GM12878 (cell line): ENCODE results near the gene KMT2E. TPM values are rescaled to one million over a fixed set of nuclear protein-coding genes. Genes with fewer than 3 reads are reported as not detected.

Experiments used
- ATAC-seq: fragments of 200-7000 bp; cut with Tn5 transposase; 3 replicates; pipeline ENCODE4 v1.9.1; 2020; ENCODE audit warnings: mild to moderate bottlenecking, moderate library complexity
- BruUV-seq: library from RNA; stranded (reverse); fragments of 400-500 nt; replicated peaks from 2 replicates; lab custom pipeline; 2021; lab: Mats Ljungman, UMichigan
- CTCF ChIA-PET: fragments of 300-600 bp; sonication (Branson Sonifier 250); formaldehyde crosslinking; extraction: SDS; loops from one replicate; lab custom pipeline; 2021; ENCODE audit warnings: inconsistent platforms; lab: Yijun Ruan, JAX
- POLR2A ChIA-PET: fragments of 350-600 bp; formaldehyde crosslinking; extraction: SDS; loops from one replicate; lab custom pipeline; 2021; ENCODE audit warnings: inconsistent platforms; lab: Charles Lee
- RAD21 ChIA-PET: fragments of 300-600 bp; sonication (Branson Sonifier 250); formaldehyde crosslinking; loops from one replicate; lab custom pipeline; 2023; ENCODE audit warnings: antibody characterized with exemption; ENCODE audit not compliant: unreplicated experiment; lab: Charles Lee
- SMC1A ChIA-PET: fragments of 300-600 bp; sonication (Branson Sonifier 250); formaldehyde crosslinking; loops from one replicate; lab custom pipeline; 2023; ENCODE audit not compliant: unreplicated experiment, uncharacterized antibody; lab: Charles Lee
- DNase-seq: peaks from one replicate; pipeline ENCODE4 v3.0.0-alpha.2; 2011; ENCODE audit warnings: low read depth, low spot score
- FAIRE-seq: peaks from 3 replicates; lab custom pipeline; 2011; peaks lifted over from hg19 to GRCh38; lab: Jason Lieb, UNC
- H2AFZ ChIP-seq: 2 replicates; pipeline ENCODE4 v1.6.0; 2011; ENCODE audit warnings: low read depth, low read length, control low read depth; ENCODE audit not compliant: control insufficient read depth
- H3K27ac ChIP-seq: 2 replicates; pipeline ENCODE4 v1.5.1; 2011; ENCODE audit warnings: control low read depth; ENCODE audit not compliant: control insufficient read depth, insufficient read depth
- H3K27me3 ChIP-seq, 2 experiments: replicated peaks in 1 of 2; 2 replicates each; pipeline versions ENCODE4 v1.6.0 to v1.6.1; 2011; ENCODE audit warnings: low read length in 1 of 2; ENCODE audit not compliant: control insufficient read depth in 2 of 2, insufficient read depth in 2 of 2
- H3K36me3 ChIP-seq, 2 experiments: 2 replicates each; pipeline ENCODE4 v1.5.1; 2011; ENCODE audit warnings: low read length in 1 of 2; ENCODE audit not compliant: control insufficient read depth in 2 of 2, insufficient read depth in 2 of 2
- H3K4me1 ChIP-seq: 2 replicates; pipeline ENCODE4 v1.6.1; 2011; ENCODE audit warnings: mild to moderate bottlenecking, low read length, moderate library complexity, mixed read lengths; ENCODE audit not compliant: control insufficient read depth, insufficient read depth
- H3K4me2 ChIP-seq: 2 replicates; pipeline ENCODE4 v1.6.0; 2011; ENCODE audit warnings: control low read depth; ENCODE audit not compliant: control insufficient read depth, insufficient read depth
- H3K4me3 ChIP-seq: fragments of 200-600 bp; sonication (generic); 2 replicates; pipeline ENCODE4 v1.5.1; 2016
- H3K79me2 ChIP-seq: 2 replicates; pipeline ENCODE4 v1.6.0; 2011; ENCODE audit warnings: low read length; ENCODE audit not compliant: control insufficient read depth, insufficient read depth
- H3K9ac ChIP-seq: 2 replicates; pipeline ENCODE4 v1.8.0; 2011; ENCODE audit warnings: low read length, control low read depth, mixed read lengths; ENCODE audit not compliant: control insufficient read depth, insufficient read depth
- H3K9me3 ChIP-seq: replicated peaks from 3 replicates; pipeline ENCODE4 v1.5.1; 2011; ENCODE audit warnings: mild to moderate bottlenecking, low read length; ENCODE audit not compliant: control insufficient read depth, insufficient read depth
- H4K20me1 ChIP-seq: 2 replicates; pipeline ENCODE4 v1.6.0; 2011; ENCODE audit not compliant: control insufficient read depth, insufficient read depth
- ATF7 ChIP-seq: fragments of 450-650 bp; IDR thresholded peaks from 2 replicates; pipeline ENCODE4 v1.6.1; 2016; ENCODE audit warnings: low read depth, mild to moderate bottlenecking
- MYB ChIP-seq: fragments of 150-350 bp; IDR thresholded peaks from 2 replicates; pipeline ENCODE4 v1.6.1; 2014; ENCODE audit warnings: mild to moderate bottlenecking, low read depth, low read length, borderline replicate concordance
- NFXL1 ChIP-seq: fragments of 450-650 bp; IDR thresholded peaks from 2 replicates; pipeline ENCODE4 v1.6.1; 2017; ENCODE audit warnings: antibody characterized with exemption, mild to moderate bottlenecking, borderline replicate concordance
- NFYA ChIP-seq: IDR thresholded peaks from 2 replicates; pipeline ENCODE4 v1.6.1; 2011; ENCODE audit warnings: low read depth, mild to moderate bottlenecking, low read length, improper control_type of control experiment, borderline replicate concordance
- NFYB ChIP-seq: IDR thresholded peaks from 2 replicates; pipeline ENCODE4 v1.6.1; 2011; ENCODE audit warnings: low read depth, mild to moderate bottlenecking, low read length, improper control_type of control experiment, moderate library complexity; ENCODE audit not compliant: insufficient read depth
- RAD51 ChIP-seq: fragments of 450-650 bp; IDR thresholded peaks from 2 replicates; pipeline ENCODE4 v1.6.1; 2016; ENCODE audit warnings: moderate library complexity, mild to moderate bottlenecking, inconsistent platforms
- RELA ChIP-seq: fragments of 450-650 bp; IDR thresholded peaks from 2 replicates; pipeline ENCODE4 v1.8.0; 2014; ENCODE audit warnings: borderline replicate concordance; ENCODE audit not compliant: partially characterized antibody
- STAT3 ChIP-seq: IDR thresholded peaks from 2 replicates; pipeline ENCODE4 v1.6.1; 2011; ENCODE audit warnings: low read depth, low read length, improper control_type of control experiment
- TAF1 ChIP-seq: IDR thresholded peaks from 2 replicates; pipeline ENCODE4 v1.6.1; 2011; ENCODE audit warnings: mild to moderate bottlenecking, low read depth, low read length, borderline replicate concordance
- WRNIP1 ChIP-seq: IDR thresholded peaks from 2 replicates; pipeline ENCODE4 v1.6.1; 2011; ENCODE audit warnings: low read depth, low read length, improper control_type of control experiment, borderline replicate concordance
- ZNF274 ChIP-seq: IDR thresholded peaks from one replicate; pipeline ENCODE4 v1.8.0; 2011; ENCODE audit not compliant: insufficient read length, insufficient read depth
- WGBS: methylation state at CpG from one replicate; pipeline ENCODE4 v1.1.6; 2016; ENCODE audit warnings: low lambda C conversion rate; ENCODE audit not compliant: insufficient replicate concordance, insufficient coverage; ENCODE audit errors: missing lambda C conversion rate; 5-methylcytosine and 5-hydroxymethylcytosine counted together
- in situ Hi-C: fragments of 300-500 bp; cut with MboI; formaldehyde crosslinking; loops from 9 replicates; pipeline ENCODE4 v1.14.3; 2018; ENCODE audit warnings: mixed read lengths
- intact Hi-C: fragments of 100-400 bp; cut with micrococcal nuclease; formaldehyde crosslinking; loops from one replicate; pipeline ENCODE4 v1.14.2; 2022; ENCODE audit not compliant: unreplicated experiment
- polyA plus RNA-seq, 11 experiments: library from polyadenylated mRNA; depleted of rRNA in 4 of 11; unstranded in 6 of 11; stranded (reverse) in 5 of 11; fragments of >200 nt; fragmentation: Nextera tagmentation in 4 of 11; fragmentation: Illumina TruSeq in 1 of 11; extraction: Ambion mirVana in 4 of 11; extraction: Trizol in 1 of 11; gene quantifications; 1 replicate in 1 of 11; 2 replicates in 10 of 11; pipeline versions ENCODE4 v1.2.1 to v1.2.3, GENCODE V29; 2011 to 2016; ENCODE audit warnings: inconsistent platforms in 2 of 11, missing spikeins in 2 of 11, low read depth in 1 of 11
- total RNA-seq, 4 experiments: library from RNA; depleted of rRNA in 3 of 4; stranded (reverse); fragments of >200 nt in 3 of 4; fragmentation: Illumina TruSeq in 1 of 4; extraction: Trizol in 1 of 4; gene quantifications; 2 replicates each; pipeline versions ENCODE4 v1.2.1 to v1.2.3, GENCODE V29; 2013 to 2021
- TF ChIP-seq, protein P1 (sequence below): fragments of 150-350 bp; IDR thresholded peaks from 2 replicates; pipeline ENCODE4 v1.6.1; 2016; ENCODE audit warnings: low read depth, low read length
- TF ChIP-seq, protein P2 (sequence below): fragments of 450-650 bp; IDR thresholded peaks from 2 replicates; pipeline ENCODE4 v1.6.1; 2017; ENCODE audit warnings: mild to moderate bottlenecking
- TF ChIP-seq, protein P3 (sequence below): fragments of 450-650 bp; IDR thresholded peaks from 2 replicates; pipeline ENCODE4 v1.6.1; 2017; ENCODE audit warnings: antibody characterized with exemption, mild to moderate bottlenecking, moderate library complexity
- TF ChIP-seq, protein P4 (sequence below): IDR thresholded peaks from 2 replicates; pipeline ENCODE4 v1.6.1; 2011; ENCODE audit warnings: low read depth, mild to moderate bottlenecking, low read length, moderate library complexity, borderline replicate concordance; ENCODE audit errors: extremely low read depth

Gene KMT2E
- total and polyA plus RNA-seq, 10 of the 15 experiments (the other 5 are each of a cell fraction or from before 2014, with no cell fraction given), result 13.2 to 68.1 (median 34.1) TPM

DNA sequence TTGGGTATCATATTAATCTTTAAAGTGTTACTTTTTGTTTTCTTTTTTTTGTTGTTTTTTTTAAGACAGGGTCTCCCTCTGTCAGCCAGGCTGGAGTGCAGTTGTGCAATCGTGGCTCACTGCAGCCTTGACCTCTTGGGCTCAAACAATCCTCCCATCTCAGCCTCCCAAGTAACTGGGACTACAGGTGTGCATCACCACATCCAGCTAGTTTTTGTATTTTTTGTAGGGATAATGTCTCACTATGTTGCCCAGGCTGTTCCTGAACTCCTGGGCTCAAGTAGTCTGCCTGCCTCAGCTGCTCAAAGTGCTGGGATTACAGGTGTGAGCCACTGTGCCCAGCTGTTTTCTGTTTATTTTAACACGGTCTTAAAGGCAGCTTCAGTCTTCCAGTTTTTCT is 23.3 kb downstream of the KMT2E start:
- H3K27me3 ChIP-seq, result no peaks in the 10 kb centered on the region
- H3K9me3 ChIP-seq, result no peaks in the 10 kb centered on the region
- ChIA-PET POLR2A (interaction anchor here (1.2 to 3.9 kb wide), 5 partner anchors 10 to 54 kb away, joined by 3 to 26 read pairs (median 4); partner anchors contain the start of gene KMT2E), CTCF (interaction anchor here (1.0 to 7.8 kb wide), 5 partner anchors 15 to 119 kb away, joined by 3 to 97 read pairs (median 4); no protein-coding TSS in a partner anchor), SMC1A (interaction anchor here (0.6 to 8.6 kb wide), 10 partner anchors 10 to 188 kb away, joined by 3 to 119 read pairs (median 4); no protein-coding TSS in a partner anchor), RAD21 (interaction anchor here (0.9 to 3.6 kb wide), 5 partner anchors 11 to 56 kb away, joined by 3 to 17 read pairs (median 5); no protein-coding TSS in a partner anchor)
- H3K79me2 ChIP-seq, result peaks cover 82% of the 10 kb centered on the region
- BruUV-seq, result no TSS peak
- H3K9ac ChIP-seq, result no peak overlapping the region
- no peak overlapping the region for H3K27ac ChIP-seq
- no peak for ATAC-seq
- intact Hi-C loops, result no loop called here
- peaks cover 2% of the 10 kb centered on the region for H4K20me1 ChIP-seq
- in situ Hi-C loops, result no loop called here
- H2AFZ ChIP-seq, result no peak overlapping the region
- H3K4me1 ChIP-seq, result 0 out of 2 replicates have a peak, but pooled peaks cover 4% of the 10 kb centered on the region
- H3K36me3 ChIP-seq, result peaks cover 3 to 16% of the 10 kb centered on the region in 2 experiments
- no peak overlapping the region for H3K4me3 ChIP-seq
- no peak for DNase-seq
- no peak for FAIRE-seq
- no peak overlapping the region for H3K4me2 ChIP-seq
- 92% methylated on average over 2 of the region's 2 CpGs for WGBS
- TF ChIP-seq RELA (no peak), ATF7 (no peak), NFXL1 (no peak), MYB (no peak), ZNF274 (no peak), WRNIP1 (no peak), STAT3 (no peak), RAD51 (no peak), TAF1 (no peak), NFYB (no peak), NFYA (no peak)
- TF ChIP-seq, protein P1, sequence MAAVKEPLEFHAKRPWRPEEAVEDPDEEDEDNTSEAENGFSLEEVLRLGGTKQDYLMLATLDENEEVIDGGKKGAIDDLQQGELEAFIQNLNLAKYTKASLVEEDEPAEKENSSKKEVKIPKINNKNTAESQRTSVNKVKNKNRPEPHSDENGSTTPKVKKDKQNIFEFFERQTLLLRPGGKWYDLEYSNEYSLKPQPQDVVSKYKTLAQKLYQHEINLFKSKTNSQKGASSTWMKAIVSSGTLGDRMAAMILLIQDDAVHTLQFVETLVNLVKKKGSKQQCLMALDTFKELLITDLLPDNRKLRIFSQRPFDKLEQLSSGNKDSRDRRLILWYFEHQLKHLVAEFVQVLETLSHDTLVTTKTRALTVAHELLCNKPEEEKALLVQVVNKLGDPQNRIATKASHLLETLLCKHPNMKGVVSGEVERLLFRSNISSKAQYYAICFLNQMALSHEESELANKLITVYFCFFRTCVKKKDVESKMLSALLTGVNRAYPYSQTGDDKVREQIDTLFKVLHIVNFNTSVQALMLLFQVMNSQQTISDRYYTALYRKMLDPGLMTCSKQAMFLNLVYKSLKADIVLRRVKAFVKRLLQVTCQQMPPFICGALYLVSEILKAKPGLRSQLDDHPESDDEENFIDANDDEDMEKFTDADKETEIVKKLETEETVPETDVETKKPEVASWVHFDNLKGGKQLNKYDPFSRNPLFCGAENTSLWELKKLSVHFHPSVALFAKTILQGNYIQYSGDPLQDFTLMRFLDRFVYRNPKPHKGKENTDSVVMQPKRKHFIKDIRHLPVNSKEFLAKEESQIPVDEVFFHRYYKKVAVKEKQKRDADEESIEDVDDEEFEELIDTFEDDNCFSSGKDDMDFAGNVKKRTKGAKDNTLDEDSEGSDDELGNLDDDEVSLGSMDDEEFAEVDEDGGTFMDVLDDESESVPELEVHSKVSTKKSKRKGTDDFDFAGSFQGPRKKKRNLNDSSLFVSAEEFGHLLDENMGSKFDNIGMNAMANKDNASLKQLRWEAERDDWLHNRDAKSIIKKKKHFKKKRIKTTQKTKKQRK, result no peak
- TF ChIP-seq, protein P2, sequence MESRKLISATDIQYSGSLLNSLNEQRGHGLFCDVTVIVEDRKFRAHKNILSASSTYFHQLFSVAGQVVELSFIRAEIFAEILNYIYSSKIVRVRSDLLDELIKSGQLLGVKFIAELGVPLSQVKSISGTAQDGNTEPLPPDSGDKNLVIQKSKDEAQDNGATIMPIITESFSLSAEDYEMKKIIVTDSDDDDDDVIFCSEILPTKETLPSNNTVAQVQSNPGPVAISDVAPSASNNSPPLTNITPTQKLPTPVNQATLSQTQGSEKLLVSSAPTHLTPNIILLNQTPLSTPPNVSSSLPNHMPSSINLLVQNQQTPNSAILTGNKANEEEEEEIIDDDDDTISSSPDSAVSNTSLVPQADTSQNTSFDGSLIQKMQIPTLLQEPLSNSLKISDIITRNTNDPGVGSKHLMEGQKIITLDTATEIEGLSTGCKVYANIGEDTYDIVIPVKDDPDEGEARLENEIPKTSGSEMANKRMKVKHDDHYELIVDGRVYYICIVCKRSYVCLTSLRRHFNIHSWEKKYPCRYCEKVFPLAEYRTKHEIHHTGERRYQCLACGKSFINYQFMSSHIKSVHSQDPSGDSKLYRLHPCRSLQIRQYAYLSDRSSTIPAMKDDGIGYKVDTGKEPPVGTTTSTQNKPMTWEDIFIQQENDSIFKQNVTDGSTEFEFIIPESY, result no peak
- TF ChIP-seq, protein P3, sequence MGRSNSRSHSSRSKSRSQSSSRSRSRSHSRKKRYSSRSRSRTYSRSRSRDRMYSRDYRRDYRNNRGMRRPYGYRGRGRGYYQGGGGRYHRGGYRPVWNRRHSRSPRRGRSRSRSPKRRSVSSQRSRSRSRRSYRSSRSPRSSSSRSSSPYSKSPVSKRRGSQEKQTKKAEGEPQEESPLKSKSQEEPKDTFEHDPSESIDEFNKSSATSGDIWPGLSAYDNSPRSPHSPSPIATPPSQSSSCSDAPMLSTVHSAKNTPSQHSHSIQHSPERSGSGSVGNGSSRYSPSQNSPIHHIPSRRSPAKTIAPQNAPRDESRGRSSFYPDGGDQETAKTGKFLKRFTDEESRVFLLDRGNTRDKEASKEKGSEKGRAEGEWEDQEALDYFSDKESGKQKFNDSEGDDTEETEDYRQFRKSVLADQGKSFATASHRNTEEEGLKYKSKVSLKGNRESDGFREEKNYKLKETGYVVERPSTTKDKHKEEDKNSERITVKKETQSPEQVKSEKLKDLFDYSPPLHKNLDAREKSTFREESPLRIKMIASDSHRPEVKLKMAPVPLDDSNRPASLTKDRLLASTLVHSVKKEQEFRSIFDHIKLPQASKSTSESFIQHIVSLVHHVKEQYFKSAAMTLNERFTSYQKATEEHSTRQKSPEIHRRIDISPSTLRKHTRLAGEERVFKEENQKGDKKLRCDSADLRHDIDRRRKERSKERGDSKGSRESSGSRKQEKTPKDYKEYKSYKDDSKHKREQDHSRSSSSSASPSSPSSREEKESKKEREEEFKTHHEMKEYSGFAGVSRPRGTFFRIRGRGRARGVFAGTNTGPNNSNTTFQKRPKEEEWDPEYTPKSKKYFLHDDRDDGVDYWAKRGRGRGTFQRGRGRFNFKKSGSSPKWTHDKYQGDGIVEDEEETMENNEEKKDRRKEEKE, result no peak
- TF ChIP-seq, protein P4, sequence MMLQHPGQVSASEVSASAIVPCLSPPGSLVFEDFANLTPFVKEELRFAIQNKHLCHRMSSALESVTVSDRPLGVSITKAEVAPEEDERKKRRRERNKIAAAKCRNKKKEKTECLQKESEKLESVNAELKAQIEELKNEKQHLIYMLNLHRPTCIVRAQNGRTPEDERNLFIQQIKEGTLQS, result no peak
